Stimulated activated effector memory CD8-positive, alpha-beta T cell treated with anti-CD3 and anti-CD28 coated beads, Interleukin-12 subunit alpha, Interleukin-12 subunit beta, amount 100 ng/mL, for 72 hours (primary cell): ENCODE results near the gene DPF3.

Source experiments
- ATAC-seq: fragments of 150-1000 bp; cut with Tn5 transposase; 2 replicates; pipeline ENCODE4 v1.10.0; 2021
- DNase-seq, 2 donors: peaks; one replicate each; pipeline ENCODE4 v3.0.0; 2021 to 2022; ENCODE audit warnings: low spot score in 2 of 2
- H3K27ac Mint-ChIP-seq: one replicate; pipeline ENCODE4 v1.8.0; 2022; ENCODE audit warnings: mild to moderate bottlenecking, mixed read lengths
- H3K36me3 Mint-ChIP-seq: one replicate; pipeline ENCODE4 v1.8.0; 2022; ENCODE audit warnings: mild to moderate bottlenecking, mixed read lengths
- H3K4me1 Mint-ChIP-seq: one replicate; pipeline ENCODE4 v1.8.0; 2022; ENCODE audit warnings: mixed read lengths
- H3K4me3 Mint-ChIP-seq: one replicate; pipeline ENCODE4 v1.8.0; 2022; ENCODE audit warnings: mild to moderate bottlenecking, mixed read lengths
- H3K9me3 Mint-ChIP-seq: one replicate; pipeline ENCODE4 v1.8.0; 2022; ENCODE audit warnings: mixed read lengths

Gene DPF3

GRCh38 chr14:72615451-72616121 lies 278.3 kb downstream of the DPF3 start:
- no peak overlapping the region for H3K27ac Mint-ChIP-seq
- peaks cover 5% of the 10 kb centered on the region for H3K36me3 Mint-ChIP-seq
- no peak overlapping the region for H3K4me3 Mint-ChIP-seq
- peaks cover 11% of the 10 kb centered on the region for H3K4me1 Mint-ChIP-seq
- ATAC-seq (no peak), DNase-seq (no peak)
- H3K9me3 Mint-ChIP-seq: no peaks in the 10 kb centered on the region

GRCh38 chr14:72614891-72615415 lies 278.9 kb downstream of the DPF3 start:
- Mint-ChIP-seq H3K9me3 (no peaks in the 10 kb centered on the region), H3K27ac (no peak overlapping the region), H3K36me3 (peaks cover 5% of the 10 kb centered on the region), H3K4me1 (peaks cover 11% of the 10 kb centered on the region), H3K4me3 (no peak overlapping the region)
- ATAC-seq (no peak), DNase-seq (no peak)

- Mint-ChIP-seq H3K4me1 (peaks cover 11% of the 10 kb centered on the region), H3K27ac (no peak overlapping the region), H3K9me3 (no peaks in the 10 kb centered on the region), H3K4me3 (no peak overlapping the region), H3K36me3 (peaks cover 5% of the 10 kb centered on the region)
- no peak for DNase-seq
- no peak for ATAC-seq
Observed at GRCh38 chr14:72614365-72614764, 279.5 kb downstream of the DPF3 start.

DNA sequence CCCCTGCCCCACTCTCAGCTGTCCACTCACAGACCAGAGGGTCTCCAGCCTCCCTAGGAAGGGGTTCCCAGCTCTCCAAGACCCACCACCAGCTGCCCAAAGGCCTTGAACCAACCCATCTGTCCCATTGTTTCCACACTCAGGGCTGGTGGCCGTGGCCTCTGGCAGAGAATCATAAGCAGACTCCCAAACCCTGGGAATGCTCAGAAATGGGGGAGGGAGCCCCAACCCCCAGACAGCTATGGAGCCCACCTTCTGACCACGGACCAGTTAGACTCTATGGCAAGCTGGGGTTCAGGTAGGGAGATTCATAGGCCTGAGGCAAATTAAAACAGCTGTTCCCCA lies 280.0 kb downstream of the DPF3 start:
- no peak for ATAC-seq
- H3K4me1 Mint-ChIP-seq: peaks cover 11% of the 10 kb centered on the region
- peaks cover 5% of the 10 kb centered on the region for H3K36me3 Mint-ChIP-seq
- DNase-seq: no peak
- peak overlapping the region; percentile 45 for H3K27ac Mint-ChIP-seq
- H3K9me3 Mint-ChIP-seq: no peaks in the 10 kb centered on the region
- H3K4me3 Mint-ChIP-seq: no peak overlapping the region

DNA sequence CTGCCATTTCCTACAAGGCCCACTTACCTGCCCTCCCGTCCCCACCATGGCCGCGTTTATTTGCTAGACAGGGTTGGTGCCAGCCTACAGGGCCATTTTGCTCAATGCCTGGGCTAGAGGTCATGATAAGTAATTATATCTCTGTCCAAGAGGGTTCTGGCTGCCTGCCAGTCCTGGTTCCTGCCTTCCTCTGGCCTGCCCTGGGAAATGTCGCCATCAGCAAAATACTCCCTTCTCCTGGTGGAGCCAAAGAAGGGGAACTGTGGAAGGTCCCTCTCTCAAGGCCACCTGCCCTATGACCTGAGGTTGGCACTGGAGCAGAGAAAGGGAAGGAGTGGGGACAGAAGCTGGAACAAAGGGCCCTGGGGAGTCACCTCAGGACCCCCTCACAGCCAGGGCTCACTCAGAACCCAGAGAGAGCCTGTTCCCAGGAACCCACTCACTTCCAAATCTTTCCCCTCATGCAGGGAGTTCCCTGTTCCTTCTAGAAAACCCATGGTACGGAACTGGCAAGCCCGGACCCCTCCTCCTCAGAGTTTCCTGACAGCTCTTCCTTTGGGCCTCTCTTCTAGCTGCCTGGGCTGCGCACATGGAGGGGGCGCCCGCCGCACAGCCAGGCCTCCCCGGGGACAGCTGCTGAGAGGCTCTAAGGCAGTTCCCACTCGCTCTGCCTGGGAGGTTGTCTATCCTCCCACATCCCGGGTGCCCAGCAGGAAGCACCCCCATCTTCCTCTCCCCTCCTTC lies 280.5 kb downstream of the DPF3 start:
- Mint-ChIP-seq H3K27ac (peak overlapping the region; percentile 45), H3K36me3 (peaks cover 5% of the 10 kb centered on the region), H3K4me3 (no peak overlapping the region), H3K4me1 (peaks cover 15% of the 10 kb centered on the region), H3K9me3 (no peaks in the 10 kb centered on the region)
- DNase-seq: no peak
- no peak for ATAC-seq

- Mint-ChIP-seq H3K4me3 (no peak overlapping the region), H3K27ac (no peak overlapping the region), H3K36me3 (peaks cover 5% of the 10 kb centered on the region), H3K9me3 (no peaks in the 10 kb centered on the region), H3K4me1 (peaks cover 18% of the 10 kb centered on the region)
- ATAC-seq: no peak
- DNase-seq: no peak
Observed at GRCh38 chr14:72612041-72612440, 281.9 kb downstream of the DPF3 start.

DNA sequence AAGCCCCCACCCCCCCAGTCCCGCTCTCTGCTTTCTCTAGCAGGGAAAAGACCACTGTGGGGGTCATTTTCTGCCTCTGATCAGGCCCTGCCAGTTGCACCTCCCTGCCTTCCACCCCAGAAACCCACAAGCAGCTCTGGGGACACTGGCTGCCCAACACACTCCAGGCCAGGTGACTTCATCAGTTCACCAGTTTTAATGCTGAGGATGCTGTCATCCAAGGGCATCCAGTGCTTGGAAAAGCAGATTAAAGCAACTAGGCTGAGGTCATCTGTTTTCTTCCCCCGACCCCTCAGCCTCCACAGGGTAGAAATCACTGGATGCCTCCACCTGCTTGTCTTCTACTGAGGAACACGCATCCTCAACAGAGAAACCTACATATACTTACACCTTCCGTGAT lies 282.4 kb downstream of the DPF3 start:
- Mint-ChIP-seq H3K4me3 (no peak overlapping the region), H3K9me3 (no peaks in the 10 kb centered on the region), H3K27ac (no peak overlapping the region), H3K4me1 (peaks cover 18% of the 10 kb centered on the region), H3K36me3 (peaks cover 5% of the 10 kb centered on the region)
- DNase-seq (no peak), ATAC-seq (no peak)

DNA sequence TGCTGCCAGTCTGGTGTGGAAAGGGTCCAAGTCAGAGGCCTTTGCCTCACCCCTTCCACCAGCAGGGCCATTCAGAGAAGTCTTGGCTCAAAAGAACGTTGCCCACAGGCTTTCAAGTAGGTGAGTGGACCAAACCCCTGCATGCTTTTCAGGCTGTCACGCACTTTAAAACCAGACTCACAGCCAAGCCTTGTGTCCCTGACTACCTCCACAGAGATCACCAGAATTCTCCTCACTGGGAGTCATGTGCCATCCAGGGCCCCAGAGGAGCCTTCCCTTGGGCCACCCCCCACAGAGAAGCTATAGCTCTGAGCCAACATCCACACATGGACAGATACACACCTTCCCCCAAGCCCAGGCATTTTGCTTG lies 283.1 kb downstream of the DPF3 start:
- peaks cover 5% of the 10 kb centered on the region for H3K36me3 Mint-ChIP-seq
- H3K9me3 Mint-ChIP-seq: no peaks in the 10 kb centered on the region
- no peak overlapping the region for H3K4me3 Mint-ChIP-seq
- no peak overlapping the region for H3K27ac Mint-ChIP-seq
- ATAC-seq (no peak), DNase-seq (no peak)
- H3K4me1 Mint-ChIP-seq: peaks cover 14% of the 10 kb centered on the region

DNA sequence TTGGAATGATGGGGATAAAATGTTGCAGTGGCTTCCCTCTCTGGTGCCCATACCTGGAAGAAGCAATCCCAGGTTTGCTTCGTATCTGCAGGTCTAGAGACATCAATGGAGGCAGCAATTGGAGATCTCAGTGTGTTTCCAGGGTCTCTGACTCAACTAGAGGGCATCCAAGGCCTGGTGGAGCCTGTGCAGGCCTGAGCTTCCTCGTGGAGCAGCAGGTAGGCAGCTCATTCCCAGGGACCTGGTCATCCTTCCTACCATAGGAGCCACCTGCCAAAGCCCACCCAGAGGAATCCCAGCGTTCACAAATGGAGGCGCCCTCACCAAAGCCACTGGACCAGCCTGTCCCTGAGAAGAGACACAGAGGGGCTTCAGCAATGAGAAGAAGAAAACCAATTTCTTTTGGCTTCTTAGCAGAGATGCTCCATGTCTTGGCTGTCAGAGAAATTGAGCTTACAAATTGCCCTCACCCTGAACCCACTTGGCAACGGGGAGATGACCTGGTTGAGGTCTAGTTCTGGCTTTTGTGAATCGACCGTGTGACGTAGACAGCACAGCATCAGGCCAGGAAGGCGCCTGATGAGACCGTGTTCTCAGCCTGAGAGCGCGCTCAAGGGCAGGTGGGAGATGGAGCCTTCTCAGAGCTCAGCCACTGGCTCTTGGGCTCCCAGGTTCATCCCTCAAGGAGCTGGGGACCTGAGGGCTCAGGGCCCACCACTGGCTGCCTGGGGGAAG lies 283.6 kb downstream of the DPF3 start:
- DNase-seq (no peak), ATAC-seq (no peak)
- Mint-ChIP-seq H3K9me3 (no peaks in the 10 kb centered on the region), H3K4me3 (no peak overlapping the region), H3K4me1 (peaks cover 14% of the 10 kb centered on the region), H3K27ac (no peak overlapping the region), H3K36me3 (peaks cover 5% of the 10 kb centered on the region)

GRCh38 chr14:72609205-72609916 lies 284.5 kb downstream of the DPF3 start:
- Mint-ChIP-seq H3K36me3 (peaks cover 5% of the 10 kb centered on the region), H3K4me3 (no peak overlapping the region), H3K4me1 (peaks cover 14% of the 10 kb centered on the region), H3K27ac (peak overlapping the region; percentile 27), H3K9me3 (no peaks in the 10 kb centered on the region)
- ATAC-seq (no peak), DNase-seq (no peak)

DNA sequence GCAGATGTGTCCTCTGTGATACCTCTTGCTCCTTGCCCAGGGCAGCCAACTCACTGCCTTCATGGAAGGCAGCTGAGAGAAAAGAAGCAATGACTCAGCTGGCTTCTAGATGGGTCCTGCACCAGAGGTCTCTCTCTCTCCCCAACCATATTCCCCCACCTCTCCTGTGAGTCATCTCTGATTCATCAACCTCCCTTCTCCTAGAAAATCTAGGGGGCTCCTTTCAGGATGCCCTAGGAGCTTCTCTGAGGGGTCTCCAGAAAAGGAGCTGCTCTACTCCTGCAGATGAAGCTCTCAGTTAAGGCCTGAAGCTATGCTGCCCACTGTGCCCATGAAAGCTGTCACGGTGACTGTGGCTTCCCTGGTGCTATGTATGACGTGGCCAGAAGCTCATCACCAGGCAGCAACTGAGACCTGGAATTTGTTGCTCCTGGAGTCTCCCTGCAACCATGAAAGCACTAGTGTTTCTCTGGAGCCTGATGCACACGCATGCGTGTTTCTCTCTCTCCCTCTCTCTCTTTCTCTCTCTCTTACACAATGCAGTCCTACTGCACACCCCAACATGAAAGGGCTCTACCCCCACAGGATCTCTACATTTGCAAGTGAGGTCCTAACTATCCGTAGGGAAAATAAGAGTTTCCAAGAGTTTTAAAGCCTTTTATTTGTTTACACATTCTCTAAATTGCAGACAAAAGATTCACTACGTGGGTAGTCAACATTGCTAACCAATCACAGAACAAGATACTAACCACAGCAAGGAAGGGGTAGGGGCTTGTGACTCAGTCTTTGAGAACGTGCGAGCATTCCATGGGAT lies 285.3 kb downstream of the DPF3 start:
- H3K4me1 Mint-ChIP-seq: peaks cover 14% of the 10 kb centered on the region
- DNase-seq (no peak), ATAC-seq (peak; percentile 66)
- H3K27ac Mint-ChIP-seq: peak overlapping the region; percentile 27
- no peaks in the 10 kb centered on the region for H3K9me3 Mint-ChIP-seq
- no peak overlapping the region for H3K4me3 Mint-ChIP-seq
- H3K36me3 Mint-ChIP-seq: peaks cover 5% of the 10 kb centered on the region

- H3K9me3 Mint-ChIP-seq: no peaks in the 10 kb centered on the region
- H3K4me1 Mint-ChIP-seq: peaks cover 13% of the 10 kb centered on the region
- DNase-seq: no peak
- H3K27ac Mint-ChIP-seq: no peak overlapping the region
- H3K36me3 Mint-ChIP-seq: peaks cover 5% of the 10 kb centered on the region
- H3K4me3 Mint-ChIP-seq: no peak overlapping the region
- no peak for ATAC-seq
Observed at GRCh38 chr14:72607386-72608130, 286.3 kb downstream of the DPF3 start.

DNA sequence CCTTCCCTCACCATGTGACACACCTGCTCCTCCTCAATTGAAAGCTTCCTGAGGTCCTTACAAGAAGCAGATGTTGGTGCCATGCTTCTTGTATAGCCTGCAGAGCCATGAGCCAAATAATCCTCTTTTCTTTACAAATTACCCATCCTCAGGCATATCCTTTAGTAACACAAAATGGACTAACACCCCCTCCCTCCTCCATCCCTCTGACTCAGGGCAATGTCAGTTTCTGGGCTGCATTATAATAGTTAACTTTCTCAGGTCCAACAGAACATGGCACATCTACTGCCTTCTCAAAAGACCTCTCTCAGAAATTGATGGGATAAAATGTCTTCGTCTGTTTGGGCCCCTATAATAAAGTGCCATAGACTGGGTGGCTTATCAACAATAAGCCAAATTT lies 287.0 kb downstream of the DPF3 start:
- no peaks in the 10 kb centered on the region for H3K9me3 Mint-ChIP-seq
- ATAC-seq (no peak), DNase-seq (no peak)
- H3K27ac Mint-ChIP-seq: no peak overlapping the region
- no peak overlapping the region for H3K4me3 Mint-ChIP-seq
- H3K36me3 Mint-ChIP-seq: no peaks in the 10 kb centered on the region
- peaks cover 8% of the 10 kb centered on the region for H3K4me1 Mint-ChIP-seq

GRCh38 chr14:72605921-72606220 lies 288.0 kb downstream of the DPF3 start:
- H3K9me3 Mint-ChIP-seq: no peaks in the 10 kb centered on the region
- H3K36me3 Mint-ChIP-seq: no peaks in the 10 kb centered on the region
- ATAC-seq (no peak), DNase-seq (no peak)
- no peak overlapping the region for H3K27ac Mint-ChIP-seq
- peaks cover 8% of the 10 kb centered on the region for H3K4me1 Mint-ChIP-seq
- no peak overlapping the region for H3K4me3 Mint-ChIP-seq
